IMR-90 (cell line): ENCODE results near the gene PLCB3. TPM values are rescaled to one million over a fixed set of nuclear protein-coding genes. Genes with fewer than 3 reads are reported as not detected.

Experiments
- ATAC-seq: fragments of 200-7000 bp; cut with Tn5 transposase; 2 replicates; pipeline ENCODE4 v1.9.1; 2020; ENCODE audit warnings: low read depth, mild to moderate bottlenecking, moderate library complexity
- BruUV-seq: library from RNA; stranded (reverse); fragments of 400-500 nt; replicated peaks from 2 replicates; lab custom pipeline; 2021; lab: Mats Ljungman, UMichigan
- CTCF ChIA-PET: fragments of 300-600 bp; formaldehyde crosslinking; extraction: SDS; loops from one replicate; lab custom pipeline; 2021; ENCODE audit warnings: antibody characterized with exemption; lab: Yijun Ruan, JAX
- POLR2A ChIA-PET: fragments of 300-600 bp; sonication (Branson Sonifier 250); formaldehyde crosslinking; loops from one replicate; lab custom pipeline; 2022; ENCODE audit warnings: antibody characterized with exemption; ENCODE audit not compliant: unreplicated experiment; lab: Charles Lee
- DNase-seq: peaks from one replicate; pipeline ENCODE4 v3.0.0; 2013
- H2AFZ ChIP-seq: replicated peaks from 2 replicates; pipeline ENCODE3; 2013; ENCODE audit warnings: low read length, mild to moderate bottlenecking; ENCODE audit not compliant: poor library complexity
- H2AK5ac ChIP-seq: 2 replicates; pipeline ENCODE4 v1.6.1; 2013; ENCODE audit warnings: low read depth, low read length, inconsistent platforms
- H2AK9ac ChIP-seq: replicated peaks from 2 replicates; pipeline ENCODE3; 2013; ENCODE audit warnings: mild to moderate bottlenecking, low read depth, low read length, moderate library complexity; ENCODE audit not compliant: poor library complexity
- H2BK120ac ChIP-seq: 2 replicates; pipeline ENCODE4 v1.6.1; 2013; ENCODE audit warnings: low read depth, low read length, inconsistent platforms
- H2BK15ac ChIP-seq: 3 replicates; pipeline ENCODE4 v1.6.1; 2013; ENCODE audit warnings: low read depth, low read length, inconsistent platforms
- H2BK20ac ChIP-seq: 2 replicates; pipeline ENCODE4 v1.6.1; 2013; ENCODE audit warnings: low read depth, mild to moderate bottlenecking, inconsistent platforms, low read length, moderate library complexity
- H2BK5ac ChIP-seq: 2 replicates; pipeline ENCODE4 v1.6.1; 2013; ENCODE audit warnings: mild to moderate bottlenecking, low read depth, low read length, inconsistent platforms; ENCODE audit not compliant: poor library complexity, severe bottlenecking
- H3K14ac ChIP-seq: replicated peaks from 2 replicates; pipeline ENCODE4 v1.6.1; 2013; ENCODE audit warnings: low read depth, low read length, inconsistent platforms
- H3K18ac ChIP-seq: 2 replicates; pipeline ENCODE4 v1.6.1; 2013; ENCODE audit warnings: low read depth, low read length, control low read depth
- H3K23ac ChIP-seq: 2 replicates; pipeline ENCODE4 v1.6.1; 2013; ENCODE audit warnings: low read depth, low read length, inconsistent platforms
- H3K27ac ChIP-seq: 2 replicates; pipeline ENCODE4 v1.5.1; 2013; ENCODE audit warnings: mild to moderate bottlenecking, control low read depth, low read length; ENCODE audit not compliant: insufficient read depth
- H3K27me3 ChIP-seq: 2 replicates; pipeline ENCODE4 v1.6.1; 2013; ENCODE audit warnings: low read length; ENCODE audit not compliant: control insufficient read depth, insufficient read depth
- H3K36me3 ChIP-seq: 2 replicates; pipeline ENCODE4 v1.6.1; 2013; ENCODE audit warnings: low read length, mixed read lengths; ENCODE audit not compliant: control insufficient read depth, insufficient read depth
- H3K4ac ChIP-seq: 2 replicates; pipeline ENCODE4 v1.6.1; 2013; ENCODE audit warnings: low read depth, low read length, inconsistent platforms
- H3K4me1 ChIP-seq: 2 replicates; pipeline ENCODE4 v1.6.1; 2013; ENCODE audit warnings: low read length, mixed read lengths; ENCODE audit not compliant: control insufficient read depth, insufficient read depth
- H3K4me2 ChIP-seq: 2 replicates; pipeline ENCODE4 v1.6.1; 2013; ENCODE audit warnings: low read depth, mild to moderate bottlenecking, control low read depth, low read length, moderate library complexity
- H3K4me3 ChIP-seq: 2 replicates; pipeline ENCODE4 v1.5.1; 2013; ENCODE audit warnings: low read depth, mild to moderate bottlenecking, control low read depth, low read length, moderate library complexity; ENCODE audit not compliant: insufficient read depth
- H3K56ac ChIP-seq: 2 replicates; pipeline ENCODE4 v1.6.1; 2013; ENCODE audit warnings: low read length, inconsistent platforms; ENCODE audit not compliant: insufficient read depth; ENCODE audit errors: extremely low read depth
- H3K79me1 ChIP-seq, 2 experiments: 2 replicates each; pipeline ENCODE4 v1.6.1; 2013; ENCODE audit warnings: low read length in 2 of 2, inconsistent platforms in 1 of 2, low read depth in 1 of 2
- H3K9ac ChIP-seq: 2 replicates; pipeline ENCODE4 v1.6.1; 2013; ENCODE audit warnings: low read depth, low read length, control low read depth
- H3K9me1 ChIP-seq: 2 replicates; pipeline ENCODE4 v1.6.1; 2013; ENCODE audit warnings: low read length, inconsistent platforms; ENCODE audit not compliant: insufficient read depth
- H3K9me3 ChIP-seq: 2 replicates; pipeline ENCODE4 v1.6.1; 2013; ENCODE audit warnings: low read length; ENCODE audit not compliant: control insufficient read depth, insufficient read depth
- H4K20me1 ChIP-seq: 2 replicates; pipeline ENCODE4 v1.6.1; 2013; ENCODE audit warnings: low read length, inconsistent platforms; ENCODE audit not compliant: insufficient read depth
- H4K5ac ChIP-seq: 2 replicates; pipeline ENCODE4 v1.6.1; 2013; ENCODE audit warnings: mild to moderate bottlenecking, low read depth, low read length, control low read depth
- H4K8ac ChIP-seq, 2 experiments: 2 replicates each; pipeline ENCODE4 v1.6.1; 2013; ENCODE audit warnings: low read depth in 2 of 2, low read length in 2 of 2, control low read depth in 1 of 2, inconsistent platforms in 1 of 2
- H4K91ac ChIP-seq: 2 replicates; pipeline ENCODE4 v1.6.1; 2013; ENCODE audit warnings: low read depth, low read length, inconsistent platforms; ENCODE audit not compliant: insufficient read depth
- BHLHE40 ChIP-seq: fragments of 150-350 bp; IDR thresholded peaks from 2 replicates; pipeline ENCODE4 v1.6.1; 2016; ENCODE audit warnings: mild to moderate bottlenecking, low read depth, low read length
- CEBPB ChIP-seq: IDR thresholded peaks from 2 replicates; pipeline ENCODE4 v1.6.1; 2012; ENCODE audit warnings: low read depth, low read length, improper control_type of control experiment
- ELK1 ChIP-seq: fragments of 150-350 bp; IDR thresholded peaks from 2 replicates; pipeline ENCODE4 v1.6.1; 2016; ENCODE audit warnings: low read depth, mild to moderate bottlenecking, low read length, moderate library complexity, borderline replicate concordance
- FOS ChIP-seq: fragments of 150-350 bp; IDR thresholded peaks from 2 replicates; pipeline ENCODE4 v1.6.1; 2016; ENCODE audit warnings: low read depth, low read length
- MAFK ChIP-seq: IDR thresholded peaks from 2 replicates; pipeline ENCODE4 v1.6.1; 2012; ENCODE audit warnings: low read depth, low read length, improper control_type of control experiment
- MXI1 ChIP-seq: IDR thresholded peaks from 2 replicates; pipeline ENCODE4 v1.6.1; 2012; ENCODE audit warnings: low read depth, mild to moderate bottlenecking, low read length, moderate library complexity, borderline replicate concordance
- NFE2L2 ChIP-seq: fragments of 150-350 bp; IDR thresholded peaks from 2 replicates; pipeline ENCODE4 v1.6.1; 2016; ENCODE audit warnings: low read depth, mild to moderate bottlenecking, low read length
- POLR2A ChIP-seq: IDR thresholded peaks from 2 replicates; pipeline ENCODE4 v1.6.1; 2012; ENCODE audit warnings: mild to moderate bottlenecking, low read depth, low read length
- RAD21 ChIP-seq: IDR thresholded peaks from 2 replicates; pipeline ENCODE4 v1.6.1; 2012; ENCODE audit warnings: low read length, improper control_type of control experiment
- RCOR1 ChIP-seq: IDR thresholded peaks from 2 replicates; pipeline ENCODE4 v1.6.1; 2012; ENCODE audit warnings: mild to moderate bottlenecking, low read length, improper control_type of control experiment; ENCODE audit not compliant: insufficient replicate concordance
- SMC3 ChIP-seq: fragments of 150-350 bp; IDR thresholded peaks from 2 replicates; pipeline ENCODE4 v1.6.1; 2016; ENCODE audit warnings: low read depth, mild to moderate bottlenecking, antibody characterized with exemption, low read length, moderate library complexity
- whole genome bisulfite sequencing, 2 experiments: methylation state at CpG; one replicate each; pipeline versions ENCODE4 v1.1.5 to v1.1.7; 2013; ENCODE audit warnings: missing lambda C conversion rate in 2 of 2; ENCODE audit not compliant: insufficient read length in 1 of 2; ENCODE audit errors: extremely low coverage in 2 of 2; 5-methylcytosine and 5-hydroxymethylcytosine counted together
- dilution Hi-C: fragments of 300-500 bp; cut with HindIII; formaldehyde crosslinking; loops from one replicate; pipeline ENCODE4 v1.14.3; 2018; ENCODE audit warnings: low sequenced_read_pairs; ENCODE audit not compliant: unreplicated experiment
- in situ Hi-C: fragments of 300-500 bp; cut with MboI; formaldehyde crosslinking; loops from 3 replicates; pipeline ENCODE4 v1.14.3; 2019; ENCODE audit warnings: low sequenced_read_pairs, inconsistent platforms, mixed read lengths
- intact Hi-C: fragments of 100-400 bp; cut with micrococcal nuclease; formaldehyde crosslinking; loops from 2 replicates; pipeline ENCODE4 v1.10.0; 2022
- polyA plus RNA-seq, 3 experiments: library from polyadenylated mRNA; depleted of rRNA; stranded (reverse); fragments of >200 nt; gene quantifications; 2 replicates each; pipeline ENCODE4 v1.2.3, GENCODE V29; 2012; ENCODE audit warnings: low replicate concordance in 1 of 3
- total RNA-seq: library from RNA; depleted of rRNA; stranded (reverse); fragments of >200 nt; gene quantifications from 2 replicates; pipeline ENCODE4 v1.2.3, GENCODE V29; 2012

The PLCB3 gene
- total and polyA plus RNA-seq, 2 of the 4 experiments (the other 2 are of a cell fraction), result 23.9 to 24.9 TPM

- no peak for TF ChIP-seq FOS
- TF ChIP-seq RCOR1, result no peak
These were observed 4.1 kb downstream of the PLCB3 start (continued) for GRCh38 chr11:64255135-64256128.

DNA sequence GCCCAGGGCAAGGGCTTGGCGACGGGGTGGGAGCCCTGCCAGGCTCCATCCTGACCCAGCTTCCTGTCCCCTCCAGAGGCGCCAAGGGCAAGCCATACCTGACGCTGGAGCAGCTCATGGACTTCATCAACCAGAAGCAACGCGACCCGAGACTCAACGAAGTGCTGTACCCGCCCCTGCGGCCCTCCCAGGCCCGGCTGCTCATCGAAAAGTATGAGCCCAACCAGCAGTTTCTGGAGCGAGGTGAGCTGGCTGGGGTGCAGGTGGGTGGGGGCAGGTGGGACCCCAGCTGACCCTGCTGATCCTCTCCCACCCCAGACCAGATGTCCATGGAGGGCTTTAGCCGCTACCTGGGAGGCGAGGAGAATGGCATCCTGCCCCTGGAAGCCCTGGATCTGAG is 5.0 kb downstream of the PLCB3 start:
- H3K9me3 ChIP-seq, result no peaks in the 10 kb centered on the region
- no peak overlapping the region for H4K8ac ChIP-seq
- peaks cover 5% of the 10 kb centered on the region; the same call in 1 of the 2 replicates for H4K20me1 ChIP-seq
- H3K27me3 ChIP-seq, result no peaks in the 10 kb centered on the region
- H3K4me3 ChIP-seq, result no peak overlapping the region
- peaks cover 7% of the 10 kb centered on the region for H3K4me1 ChIP-seq
- ATAC-seq (no peak), DNase-seq (no peak)
- no peak overlapping the region for H3K4ac ChIP-seq
- H3K18ac ChIP-seq, result no peak overlapping the region
- H2AK5ac ChIP-seq, result no peak overlapping the region
- intact Hi-C loops, result no loop called here
- no peak overlapping the region for H2BK5ac ChIP-seq
- H2BK120ac ChIP-seq, result no peak overlapping the region
- no peak overlapping the region for H3K56ac ChIP-seq
- H2AK9ac ChIP-seq, result no peak overlapping the region
- no peak overlapping the region for H3K14ac ChIP-seq
- no peak overlapping the region for H2AFZ ChIP-seq
- H3K27ac ChIP-seq, result no peak overlapping the region
- no peak overlapping the region for H2BK20ac ChIP-seq
- ChIA-PET CTCF (no interaction called here), POLR2A (no interaction called here)
- H3K36me3 ChIP-seq, result peaks cover 46% of the 10 kb centered on the region
- TF ChIP-seq CEBPB (no peak), POLR2A (no peak), MXI1 (no peak), RCOR1 (no peak), NFE2L2 (no peak), MAFK (no peak), SMC3 (no peak), FOS (no peak), BHLHE40 (no peak), RAD21 (no peak), ELK1 (no peak)
- H3K9ac ChIP-seq, result no peak overlapping the region
- H3K4me2 ChIP-seq, result no peak overlapping the region
- no peak overlapping the region for H4K5ac ChIP-seq
- H4K91ac ChIP-seq, result no peak overlapping the region
- peaks cover 14 to 70% of the 10 kb centered on the region in 2 experiments for H3K79me1 ChIP-seq
- H2BK15ac ChIP-seq, result no peak overlapping the region
- no peak overlapping the region for H3K23ac ChIP-seq
- 94% methylated on average over 2 of the region's 15 CpGs; no CpG with 5 or more reads in 1 of the 2 experiments for WGBS, 2 experiments
- no peaks in the 10 kb centered on the region for H3K9me1 ChIP-seq
- in situ Hi-C loops, result no loop called here
- BruUV-seq, result no TSS peak
- dilution Hi-C loops, result no loop called here
